Measurements from ENCODE around the gene SFTPB.

GRCh38 chr2:85619617-85620016 is 48.4 kb downstream of the SFTPB start:
- TF ChIP-seq EZH2 (IDR thresholded peaks at IDR 0.05) (no peak), POLR2AphosphoS5 (IDR thresholded peaks at IDR 0.05; ENCODE audit: borderline replicate concordance, low read depth, low read length) (no peak)

Measured in SK-N-MC (cell line).